ENCODE measurements around the gene SH3RF3. TPM values are rescaled to one million over a fixed set of nuclear protein-coding genes. Genes with fewer than 3 reads are reported as not detected.

Gene SH3RF3
- total RNA-seq, 1 experiment from 2014 or later, result not detected

GRCh38 chr2:109439390-109439786, 310.4 kb downstream of the SH3RF3 start:
- Histone ChIP-seq H3K4me1 (ENCODE audit: control insufficient read depth in 1 of 2, insufficient read depth in 2 of 2, low read length in 2 of 2) (peaks cover 0 to 5% of the 10 kb centered on the region in 2 experiments; a peak in 1 of 4 replicates), H3K27me3 (ENCODE audit: insufficient read depth, low read length) (no peaks in the 10 kb centered on the region), H3K9me2 (ENCODE audit: insufficient read depth) (no peaks in the 10 kb centered on the region), H2AFZ (ENCODE audit: low read depth, low read length, poor library complexity, severe bottlenecking) (no peak overlapping the region), H4K20me1 (ENCODE audit: insufficient read depth) (no peaks in the 10 kb centered on the region), H3K36me3 (ENCODE audit: control insufficient read depth in 1 of 2, insufficient read depth in 2 of 2, low read length in 2 of 2) (no peaks in the 10 kb centered on the region), H3K4me2 (ENCODE audit: low read length) (no peak overlapping the region), H3K27ac (ENCODE audit: low read depth, low read length) (no peak overlapping the region), H3K79me2 (ENCODE audit: insufficient read depth, low read length) (no peaks in the 10 kb centered on the region), H3K4me3 (replicated peaks in 1 of 2; ENCODE audit: low read depth in 1 of 2, low read length in 2 of 2) (no peak overlapping the region), H3K9me3 (ENCODE audit: control insufficient read depth in 1 of 2, insufficient read depth in 1 of 2, low read depth in 1 of 2, low read length in 2 of 2) (peaks cover 0 to 4% of the 10 kb centered on the region in 2 experiments; a peak in 2 of 4 replicates), H3K9ac (ENCODE audit: low read length) (no peak overlapping the region)
- DNase-seq (ENCODE audit: low read depth, low spot score) (no peak), ATAC-seq (no peak)
- BruUV-seq (replicated peaks), result no TSS peak
- TF ChIP-seq CBX3 (IDR thresholded peaks at IDR 0.05; ENCODE audit: low read depth), result no peak
- TF ChIP-seq, protein P1, sequence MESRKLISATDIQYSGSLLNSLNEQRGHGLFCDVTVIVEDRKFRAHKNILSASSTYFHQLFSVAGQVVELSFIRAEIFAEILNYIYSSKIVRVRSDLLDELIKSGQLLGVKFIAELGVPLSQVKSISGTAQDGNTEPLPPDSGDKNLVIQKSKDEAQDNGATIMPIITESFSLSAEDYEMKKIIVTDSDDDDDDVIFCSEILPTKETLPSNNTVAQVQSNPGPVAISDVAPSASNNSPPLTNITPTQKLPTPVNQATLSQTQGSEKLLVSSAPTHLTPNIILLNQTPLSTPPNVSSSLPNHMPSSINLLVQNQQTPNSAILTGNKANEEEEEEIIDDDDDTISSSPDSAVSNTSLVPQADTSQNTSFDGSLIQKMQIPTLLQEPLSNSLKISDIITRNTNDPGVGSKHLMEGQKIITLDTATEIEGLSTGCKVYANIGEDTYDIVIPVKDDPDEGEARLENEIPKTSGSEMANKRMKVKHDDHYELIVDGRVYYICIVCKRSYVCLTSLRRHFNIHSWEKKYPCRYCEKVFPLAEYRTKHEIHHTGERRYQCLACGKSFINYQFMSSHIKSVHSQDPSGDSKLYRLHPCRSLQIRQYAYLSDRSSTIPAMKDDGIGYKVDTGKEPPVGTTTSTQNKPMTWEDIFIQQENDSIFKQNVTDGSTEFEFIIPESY (IDR thresholded peaks at IDR 0.05; ENCODE audit: extremely low read depth, insufficient replicate concordance, low read length), result no peak
- TF ChIP-seq EZH2 (IDR thresholded peaks at IDR 0.05), result no peak
- no peak for TF ChIP-seq ZNF274 (IDR thresholded peaks at IDR 0.05; ENCODE audit: low read depth, low read length)
- no peak for TF ChIP-seq EGR1 (IDR thresholded peaks at IDR 0.05; ENCODE audit: low read depth)
- TF ChIP-seq POLR2AphosphoS5 (IDR thresholded peaks at IDR 0.05; ENCODE audit: low read depth, low read length), result no peak
- TF ChIP-seq SIN3A (IDR thresholded peaks at IDR 0.05; ENCODE audit: low read depth), result no peak
- no peak for TF ChIP-seq JUND (IDR thresholded peaks at IDR 0.05)
- no peak for TF ChIP-seq TCF7L2 (IDR thresholded peaks at IDR 0.05; ENCODE audit: borderline replicate concordance, extremely low read depth, insufficient read depth, insufficient read length)
- no peak for TF ChIP-seq ZFX (IDR thresholded peaks at IDR 0.05)
- TF ChIP-seq RAD21 (IDR thresholded peaks at IDR 0.05; ENCODE audit: low read depth), result no peak
- POLR2A ChIA-PET, result no interaction called here
- CTCF ChIA-PET, result no interaction called here
- intact Hi-C loops (cut with micrococcal nuclease), result no loop called here
- RAD21 ChIA-PET (ENCODE audit: low non-redundant PET in 1 of 2, low total read pairs in 2 of 2, uncharacterized antibody in 2 of 2, unreplicated experiment in 2 of 2), result no interaction called here

Data from HCT116 (cell line).